Neural cell (in vitro differentiated cells): ENCODE data around the gene NEDD9. TPM values are rescaled to one million over a fixed set of nuclear protein-coding genes. Genes with fewer than 3 reads are reported as not detected.

Experiments
- H2AFZ ChIP-seq: fragments of 200-600, 300-800 bp; sonication (generic), shearing (Covaris generic); 2 replicates; pipeline ENCODE4 v1.6.0; 2014; ENCODE audit warnings: low read depth, mild to moderate bottlenecking, antibody characterized with exemption, low read length, moderate library complexity
- H3F3A ChIP-seq: fragments of 200-600 bp; shearing (Covaris generic); 2 replicates; pipeline ENCODE4 v1.6.1; 2016; ENCODE audit warnings: mild to moderate bottlenecking, moderate library complexity, mixed read lengths, antibody characterized with exemption, low read length; ENCODE audit not compliant: insufficient read depth, poor library complexity, severe bottlenecking
- H3K27ac ChIP-seq: fragments of 200-600, 300-800 bp; sonication (generic), shearing (Covaris generic); 2 replicates; pipeline ENCODE4 v1.5.1; 2014; ENCODE audit warnings: mild to moderate bottlenecking, low read length, moderate library complexity
- H3K27me3 ChIP-seq: fragments of 300-800, 200-600 bp; sonication (generic), shearing (Covaris generic); 2 replicates; pipeline ENCODE4 v1.6.0; 2014; ENCODE audit warnings: mild to moderate bottlenecking, low read depth, low read length, moderate library complexity; ENCODE audit not compliant: insufficient read depth
- H3K36me3 ChIP-seq: fragments of 300-800, 200-600 bp; sonication (generic), shearing (Covaris generic); 2 replicates; pipeline ENCODE4 v1.5.1; 2014; ENCODE audit warnings: mild to moderate bottlenecking, antibody characterized with exemption, low read length, moderate library complexity; ENCODE audit not compliant: insufficient read depth
- H3K4me2 ChIP-seq: fragments of 300-800, 200-600 bp; sonication (generic), shearing (Covaris generic); 2 replicates; pipeline ENCODE4 v1.6.0; 2014; ENCODE audit warnings: mild to moderate bottlenecking, low read length
- H3K4me3 ChIP-seq: fragments of 300-800, 200-600 bp; sonication (generic), shearing (Covaris generic); 2 replicates; pipeline ENCODE4 v1.5.1; 2014; ENCODE audit warnings: mild to moderate bottlenecking, low read length, moderate library complexity
- H3K79me2 ChIP-seq: fragments of 200-600 bp; shearing (Covaris generic); replicated peaks from 2 replicates; pipeline ENCODE4 v1.6.0; 2014; ENCODE audit warnings: mild to moderate bottlenecking, low read length, moderate library complexity; ENCODE audit not compliant: insufficient read depth
- H3K9ac ChIP-seq: fragments of 300-800, 200-600 bp; sonication (generic), shearing (Covaris generic); 2 replicates; pipeline ENCODE4 v1.6.1; 2016; ENCODE audit warnings: mild to moderate bottlenecking, low read length, mixed read lengths
- H3K9me2 ChIP-seq: fragments of 200-600 bp; shearing (Covaris generic); 2 replicates; pipeline ENCODE4 v1.6.1; 2016; ENCODE audit warnings: mild to moderate bottlenecking, low read length, mixed read lengths; ENCODE audit not compliant: insufficient read depth
- H3K9me3 ChIP-seq: fragments of 200-600, 300-800 bp; sonication (generic), shearing (Covaris generic); 2 replicates; pipeline ENCODE4 v1.6.1; 2016; ENCODE audit warnings: mild to moderate bottlenecking, mixed run types, low read length, moderate library complexity, mixed read lengths
- H4K20me1 ChIP-seq: fragments of 200-600 bp; shearing (Covaris generic); 2 replicates; pipeline ENCODE4 v1.6.1; 2016; ENCODE audit warnings: mild to moderate bottlenecking, mixed run types; ENCODE audit not compliant: insufficient read depth
- CTCF ChIP-seq: fragments of 450-650 bp; IDR thresholded peaks from 2 replicates; pipeline ENCODE4 v1.5.1; 2014; ENCODE audit warnings: antibody characterized with exemption, mild to moderate bottlenecking, moderate library complexity; ENCODE audit not compliant: poor library complexity, severe bottlenecking
- EP300 ChIP-seq: fragments of 450-650 bp; conservative IDR thresholded peaks from 2 replicates; pipeline ENCODE4 v1.6.1; 2014; ENCODE audit warnings: antibody characterized with exemption, mild to moderate bottlenecking, moderate library complexity; ENCODE audit not compliant: poor library complexity, severe bottlenecking
- EZH2 ChIP-seq: fragments of 200-600, 300-800 bp; shearing (Covaris generic), sonication (generic); IDR thresholded peaks from 2 replicates; pipeline ENCODE4 v1.6.1; 2014; ENCODE audit warnings: antibody characterized with exemption, low read length, borderline replicate concordance, mild to moderate bottlenecking; ENCODE audit not compliant: insufficient read depth, poor library complexity, severe bottlenecking
- MXI1 ChIP-seq: fragments of 450-650 bp; conservative IDR thresholded peaks from 2 replicates; pipeline ENCODE4 v1.6.1; 2014; ENCODE audit warnings: antibody characterized with exemption, mild to moderate bottlenecking; ENCODE audit not compliant: poor library complexity, severe bottlenecking
- POLR2AphosphoS5 ChIP-seq: IDR thresholded peaks from 2 replicates; pipeline ENCODE4 v1.6.1; 2012
- RAD21 ChIP-seq: fragments of 450-650 bp; conservative IDR thresholded peaks from 2 replicates; pipeline ENCODE4 v1.6.1; 2014; ENCODE audit warnings: antibody characterized with exemption, mild to moderate bottlenecking, moderate library complexity
- REST ChIP-seq: IDR thresholded peaks from 2 replicates; pipeline ENCODE4 v1.6.1; 2012; ENCODE audit warnings: borderline replicate concordance
- SMC3 ChIP-seq: fragments of 450-650 bp; conservative IDR thresholded peaks from 2 replicates; pipeline ENCODE4 v1.6.1; 2014; ENCODE audit warnings: antibody characterized with exemption, mild to moderate bottlenecking, moderate library complexity; ENCODE audit not compliant: poor library complexity
- TAF1 ChIP-seq: IDR thresholded peaks from 2 replicates; pipeline ENCODE4 v1.6.1; 2012; ENCODE audit warnings: low read depth
- polyA plus RNA-seq: library from polyadenylated mRNA; depleted of rRNA; stranded (reverse); fragments of >200 nt; gene quantifications from 2 replicates; pipeline ENCODE4 v1.2.3, GENCODE V29; 2014

NEDD9 gene
- polyA plus RNA-seq, 1 donor from 2014 or later = 0.11 TPM

DNA sequence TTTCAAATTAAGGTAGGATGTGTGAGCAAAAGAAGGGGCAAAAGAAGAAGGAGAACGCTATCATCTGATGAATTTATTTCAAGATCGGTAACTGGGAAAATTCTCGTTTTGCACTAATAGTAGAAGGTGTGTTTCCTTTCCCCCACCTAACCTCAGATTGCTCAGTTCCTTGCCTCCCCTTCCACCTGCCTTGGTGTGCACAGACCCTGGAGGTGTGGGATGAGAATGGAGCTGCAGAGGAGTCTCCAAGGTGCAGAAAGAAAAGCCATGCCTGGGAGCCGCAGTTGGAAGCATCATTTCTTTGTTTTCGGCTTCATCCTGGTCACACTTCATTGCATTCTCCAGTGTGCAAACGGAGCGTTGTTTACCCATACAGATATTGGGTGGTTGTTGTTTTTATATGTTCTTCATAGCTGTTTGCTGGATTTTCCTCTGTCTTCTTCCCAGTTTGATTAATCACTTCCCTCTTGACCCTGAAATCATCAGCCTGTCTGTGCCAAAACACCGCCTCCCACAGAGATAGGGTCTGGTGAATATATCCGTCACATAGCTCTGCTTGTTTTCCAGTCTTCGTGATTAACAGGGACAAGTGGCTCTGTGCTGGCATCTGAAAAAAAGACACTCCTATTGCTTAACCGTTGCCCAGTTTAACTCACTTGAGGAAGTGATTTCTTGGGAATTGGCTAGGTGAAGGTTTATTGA, 40.2 kb upstream of the NEDD9 start:
- Histone ChIP-seq H2AFZ (no peak overlapping the region), H3K4me3 (no peak overlapping the region), H3K27ac (no peak overlapping the region), H3K4me2 (no peak overlapping the region), H3K27me3 (no peaks in the 10 kb centered on the region), H3K9ac (no peak overlapping the region), H4K20me1 (no peaks in the 10 kb centered on the region), H3K9me3 (no peaks in the 10 kb centered on the region), H3F3A (no peaks in the 10 kb centered on the region), H3K36me3 (no peaks in the 10 kb centered on the region), H3K9me2 (no peaks in the 10 kb centered on the region), H3K79me2 (no peaks in the 10 kb centered on the region)
- no peak for TF ChIP-seq SMC3
- no peak for TF ChIP-seq TAF1
- TF ChIP-seq EZH2 = no peak
- no peak for TF ChIP-seq REST
- TF ChIP-seq EP300 = no peak
- TF ChIP-seq RAD21 = no peak
- no peak for TF ChIP-seq POLR2AphosphoS5
- no peak for TF ChIP-seq MXI1
- no peak for TF ChIP-seq CTCF

DNA sequence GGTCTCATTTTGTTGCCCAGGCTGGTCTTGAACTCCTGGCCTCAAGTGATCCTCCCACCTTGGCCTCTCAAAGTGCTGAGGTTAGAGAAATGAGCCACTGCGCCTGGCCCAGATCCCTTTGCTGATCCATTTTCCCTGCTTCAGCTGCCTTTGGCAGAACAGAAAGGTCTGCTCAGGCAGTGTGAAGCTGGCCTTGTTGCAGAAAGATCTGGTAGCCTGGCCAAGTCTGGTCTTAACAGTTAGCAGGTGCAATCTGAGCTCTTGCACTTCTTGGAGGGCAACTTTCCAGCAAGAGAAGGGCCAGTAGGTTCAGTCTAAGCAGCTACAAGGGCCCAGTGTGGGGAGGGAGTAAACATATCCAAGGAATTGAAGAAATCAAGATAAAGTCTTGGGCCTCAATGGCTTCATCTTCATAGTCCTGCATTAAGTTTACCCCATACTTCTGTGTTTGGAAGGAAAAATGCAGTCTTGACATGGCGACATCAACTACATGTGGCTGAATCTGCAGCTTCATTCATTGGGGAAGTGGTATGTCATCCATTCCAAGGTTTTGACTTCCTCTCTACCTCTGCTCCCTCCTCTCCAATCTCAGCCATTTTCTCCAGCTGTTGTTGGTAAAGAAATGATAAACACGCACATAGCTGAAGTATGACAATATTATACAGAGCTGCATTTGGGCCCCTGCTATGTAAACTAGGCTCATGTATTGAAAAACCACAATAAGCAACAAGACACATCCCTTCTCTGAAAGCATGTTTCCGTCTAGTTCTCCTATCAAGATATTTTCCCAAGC, 39.0 kb upstream of the NEDD9 start:
- H2AFZ ChIP-seq = no peak overlapping the region

More for the DNA sequence above, 39.0 kb upstream of the NEDD9 start:
- H3K9me2 ChIP-seq = no peaks in the 10 kb centered on the region
- no peaks in the 10 kb centered on the region for H3K79me2 ChIP-seq
- TF ChIP-seq MXI1 (no peak), EZH2 (no peak), REST (no peak), EP300 (no peak), TAF1 (no peak), CTCF (no peak), POLR2AphosphoS5 (no peak), SMC3 (no peak), RAD21 (no peak)
- H4K20me1 ChIP-seq = no peaks in the 10 kb centered on the region
- H3K4me2 ChIP-seq = no peak overlapping the region
- H3K4me3 ChIP-seq = no peak overlapping the region
- no peak overlapping the region for H3K27ac ChIP-seq
- no peaks in the 10 kb centered on the region for H3K36me3 ChIP-seq
- no peak overlapping the region for H3K9ac ChIP-seq
- no peaks in the 10 kb centered on the region for H3K9me3 ChIP-seq
- H3K27me3 ChIP-seq = no peaks in the 10 kb centered on the region
- H3F3A ChIP-seq = no peaks in the 10 kb centered on the region
